Activated CD8-positive, alpha-beta T cell treated with anti-CD3 and anti-CD28 coated beads, Interleukin-2, amount 10 ng/mL, durations not matched to agents 7 days and 5 days (primary cell): ENCODE results near the gene FAM131B. TPM values are rescaled to one million over a fixed set of nuclear protein-coding genes. Genes with fewer than 3 reads are reported as not detected.

ENCODE experiments used
- ATAC-seq: fragments of 150-1000 bp; cut with Tn5 transposase; one replicate; pipeline ENCODE4 v1.10.0; 2021; ENCODE audit warnings: moderate library complexity
- CTCF ChIA-PET: fragments of 350-600 bp; sonication (Branson Sonifier 250); formaldehyde crosslinking; loops from one replicate; lab custom pipeline; 2021; ENCODE audit warnings: antibody characterized with exemption; lab: Charles Lee
- POLR2A ChIA-PET: fragments of 350-600 bp; sonication (Branson Sonifier 250); formaldehyde crosslinking; loops from one replicate; lab custom pipeline; 2021; ENCODE audit warnings: antibody characterized with exemption; lab: Charles Lee
- DNase-seq: peaks from one replicate; pipeline ENCODE4 v3.0.0-alpha.2; 2020
- H3K27ac Mint-ChIP-seq: one replicate; pipeline ENCODE4 v1.8.0; 2021; ENCODE audit warnings: mild to moderate bottlenecking, mixed read lengths
- H3K27me3 Mint-ChIP-seq: one replicate; pipeline ENCODE4 v1.8.0; 2021; ENCODE audit warnings: low read depth, mixed read lengths
- H3K36me3 Mint-ChIP-seq: one replicate; pipeline ENCODE4 v1.8.0; 2021; ENCODE audit warnings: low read depth, mixed read lengths
- H3K4me1 Mint-ChIP-seq: one replicate; pipeline ENCODE4 v1.8.0; 2021; ENCODE audit warnings: low read depth, mixed read lengths
- H3K4me3 Mint-ChIP-seq: one replicate; pipeline ENCODE4 v1.8.0; 2021; ENCODE audit warnings: mild to moderate bottlenecking, mixed read lengths
- H3K9me3 Mint-ChIP-seq: one replicate; pipeline ENCODE4 v1.8.0; 2022; ENCODE audit warnings: mixed read lengths; ENCODE audit not compliant: insufficient read depth
- total RNA-seq, 2 experiments: library from RNA; stranded (reverse); gene quantifications; one replicate each; pipeline ENCODE4 v1.2.3, GENCODE V29; 2021

FAM131B gene
- total RNA-seq, 2 experiments from 2014 or later = 2.2 to 2.4 TPM

- Mint-ChIP-seq H3K9me3 (no peaks in the 10 kb centered on the region), H3K27me3 (no peaks in the 10 kb centered on the region), H3K27ac (peak overlapping the region; percentile 9), H3K4me3 (no peak overlapping the region), H3K4me1 (peaks cover 24% of the 10 kb centered on the region), H3K36me3 (peaks cover 2% of the 10 kb centered on the region)
- POLR2A ChIA-PET = interaction anchor here (0.6 to 1.3 kb wide), 3 partner anchors 9 to 118 kb away, joined by 3 read pairs; partner anchors contain the start of gene GSTK1
- ATAC-seq = no peak
- no peak for DNase-seq
- CTCF ChIA-PET = interaction anchor here (1.1 to 2.9 kb wide), 4 partner anchors 26 to 141 kb away, joined by 3 to 40 read pairs (median 4); partner anchors contain the start of gene EPHA1
Observed at GRCh38 chr7:143381427-143382125, 19.1 kb upstream of the FAM131B start.

GRCh38 chr7:143380646-143381426 lies 18.3 kb upstream of the FAM131B start, which contains the start of gene ZYX:
TSS of gene ZYX (plus strand) at chr7:143381345. CDS start at chr7:143381572, 227 bp downstream.
- peak; percentile 80 for ATAC-seq
- Mint-ChIP-seq H3K9me3 (no peaks in the 10 kb centered on the region), H3K36me3 (peaks cover 2% of the 10 kb centered on the region), H3K4me3 (peak within 1 kb of the TSS; percentile 80), H3K4me1 (peaks cover 32% of the 10 kb centered on the region), H3K27ac (peak within 1 kb of the TSS; percentile 91), H3K27me3 (no peaks in the 10 kb centered on the region)
- peak; percentile 93 for DNase-seq
- ChIA-PET POLR2A (interaction anchor here (0.7 to 1.8 kb wide), 14 partner anchors 9 to 573 kb away, joined by 3 to 18 read pairs (median 4); partner anchors contain the start of gene GSTK1), CTCF (interaction anchor here (0.8 to 2.9 kb wide), 26 partner anchors 8 to 164 kb away, joined by 3 to 40 read pairs (median 6); partner anchors contain the start of genes CASP2 and EPHA1)

DNA sequence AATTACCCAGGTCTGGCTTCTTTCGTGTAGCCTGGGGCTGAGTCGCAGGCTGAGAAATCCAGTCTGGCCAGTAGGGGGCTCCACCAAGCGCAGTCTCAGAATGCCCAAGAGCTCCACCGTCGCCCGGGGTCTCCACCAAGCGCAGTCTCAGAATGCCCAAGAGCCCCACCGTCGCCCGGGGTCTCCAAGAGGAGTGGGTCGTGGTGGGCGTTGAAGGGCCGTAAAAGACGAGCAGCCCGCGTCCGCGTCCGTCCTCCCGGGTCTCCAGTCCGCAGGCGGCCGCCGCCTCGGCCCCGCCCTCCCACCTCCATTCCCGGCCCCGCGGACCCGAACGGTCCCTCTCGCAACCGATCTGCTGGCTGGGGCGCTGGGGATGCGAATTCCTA lies 17.7 kb upstream of the FAM131B start:
- Mint-ChIP-seq H3K36me3 (peaks cover 2% of the 10 kb centered on the region), H3K4me3 (peak overlapping the region; percentile 80), H3K4me1 (peaks cover 38% of the 10 kb centered on the region), H3K9me3 (no peaks in the 10 kb centered on the region), H3K27ac (peak overlapping the region; percentile 91), H3K27me3 (no peaks in the 10 kb centered on the region)
- ATAC-seq (peak; percentile 53), DNase-seq (peak; percentile 91)
- ChIA-PET POLR2A (interaction anchor here (0.7 to 1.8 kb wide), 16 partner anchors 8 to 573 kb away, joined by 3 to 18 read pairs (median 4); partner anchors contain the start of gene GSTK1), CTCF (interaction anchor here (0.6 to 2.9 kb wide), 27 partner anchors 8 to 164 kb away, joined by 3 to 40 read pairs (median 6); partner anchors contain the start of genes CASP2 and EPHA1)

- no peaks in the 10 kb centered on the region for H3K9me3 Mint-ChIP-seq
- peaks cover 43% of the 10 kb centered on the region for H3K4me1 Mint-ChIP-seq
- CTCF ChIA-PET = interaction anchor here (0.6 to 2.9 kb wide), 28 partner anchors 9 to 163 kb away, joined by 3 to 40 read pairs (median 6); partner anchors contain the start of genes CASP2 and EPHA1
- H3K27ac Mint-ChIP-seq = peak overlapping the region; percentile 91
- peak; percentile 51 for DNase-seq
- H3K27me3 Mint-ChIP-seq = no peaks in the 10 kb centered on the region
- peak; percentile 6 for ATAC-seq
- H3K36me3 Mint-ChIP-seq = peaks cover 2% of the 10 kb centered on the region
- H3K4me3 Mint-ChIP-seq = peak overlapping the region; percentile 80
- POLR2A ChIA-PET = interaction anchor here (0.6 to 2.0 kb wide), 16 partner anchors 8 to 572 kb away, joined by 3 to 18 read pairs (median 3); partner anchors contain the start of gene GSTK1
Observed at GRCh38 chr7:143379611-143380259, 17.2 kb upstream of the FAM131B start.

DNA sequence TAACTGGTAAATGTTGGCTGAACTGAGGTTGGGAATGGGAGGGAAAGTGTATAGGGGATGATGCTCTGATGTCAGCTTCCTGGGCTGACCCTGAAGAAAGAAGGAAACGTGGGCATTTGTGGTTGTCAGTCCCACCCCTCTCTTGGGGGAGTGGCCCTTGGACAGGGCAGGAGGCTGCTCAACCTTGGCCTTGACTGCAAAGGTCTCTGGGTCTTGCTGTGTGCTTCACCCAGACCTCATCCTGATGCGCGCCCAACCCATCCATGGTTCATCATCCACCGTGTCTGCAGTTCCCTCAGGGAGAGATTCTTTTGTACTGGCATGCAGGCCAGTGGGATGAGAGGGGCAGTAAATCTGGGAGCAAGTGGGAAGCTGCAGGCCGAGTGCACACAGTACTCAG lies 13.9 kb upstream of the FAM131B start:
- Mint-ChIP-seq H3K27ac (peak overlapping the region; percentile 95), H3K4me3 (peak overlapping the region; percentile 9), H3K9me3 (no peaks in the 10 kb centered on the region), H3K4me1 (peaks cover 71% of the 10 kb centered on the region), H3K27me3 (no peaks in the 10 kb centered on the region), H3K36me3 (peaks cover 2% of the 10 kb centered on the region)
- ChIA-PET POLR2A (interaction anchor here (1.1 to 1.7 kb wide), 2 partner anchors 11 to 113 kb away, joined by 3 to 8 read pairs; partner anchors contain the start of gene GSTK1), CTCF (interaction anchor here (1.0 to 2.4 kb wide), 7 partner anchors 11 to 136 kb away, joined by 3 to 26 read pairs (median 6); partner anchors contain the start of gene EPHA1)
- DNase-seq = no peak
- ATAC-seq = no peak

DNA sequence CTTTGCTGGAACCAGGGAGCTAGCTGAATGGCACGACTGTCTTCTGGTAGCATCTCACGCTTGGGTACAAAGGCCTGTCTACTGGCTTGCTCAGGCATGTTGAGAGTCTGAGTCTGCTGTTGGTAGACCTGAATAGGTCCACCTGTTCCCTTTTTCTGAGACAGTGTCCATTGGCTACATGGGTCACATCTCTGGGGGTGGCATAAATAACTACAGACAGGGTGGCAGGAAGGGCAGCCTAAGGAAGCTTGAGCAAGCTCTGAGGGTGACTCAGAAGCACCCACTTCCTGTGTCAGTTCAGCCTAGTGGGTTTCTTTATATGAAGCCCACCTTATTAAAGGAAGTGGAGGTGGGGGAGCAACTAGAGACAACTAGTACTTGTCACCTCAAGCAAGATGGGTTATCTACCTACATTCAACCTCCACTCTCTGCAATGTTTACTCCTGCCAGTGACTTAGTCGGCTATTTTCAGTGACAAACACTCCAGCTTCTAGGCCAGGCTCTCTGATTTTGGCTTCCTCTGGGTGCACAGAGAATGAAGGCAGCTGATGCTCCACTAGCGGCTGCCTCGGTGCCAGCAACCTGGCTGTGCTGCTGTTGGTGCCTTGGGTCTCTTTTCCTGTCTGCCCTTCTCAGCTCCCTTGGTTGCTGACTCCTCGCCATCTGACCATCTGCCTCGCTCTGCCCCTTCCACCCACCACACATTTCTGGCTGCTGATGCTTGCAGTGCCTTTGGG lies 13.0 kb upstream of the FAM131B start:
- ChIA-PET POLR2A (interaction anchor here (0.6 to 1.8 kb wide), 11 partner anchors 9 to 115 kb away, joined by 3 to 10 read pairs (median 3); partner anchors contain the start of genes CASP2, FAM131B and GSTK1), CTCF (interaction anchor here (0.7 to 2.4 kb wide), 12 partner anchors 9 to 135 kb away, joined by 3 to 26 read pairs (median 4); partner anchors contain the start of genes EPHA1 and GSTK1)
- Mint-ChIP-seq H3K9me3 (no peaks in the 10 kb centered on the region), H3K27me3 (no peaks in the 10 kb centered on the region), H3K4me3 (peak overlapping the region; percentile 48), H3K36me3 (peaks cover 2% of the 10 kb centered on the region), H3K27ac (peak overlapping the region; percentile 95), H3K4me1 (peaks cover 74% of the 10 kb centered on the region)
- DNase-seq (peak; percentile 69), ATAC-seq (peak; percentile 63)

- Mint-ChIP-seq H3K27me3 (no peaks in the 10 kb centered on the region), H3K27ac (peak overlapping the region; percentile 95), H3K9me3 (no peaks in the 10 kb centered on the region), H3K4me3 (no peak overlapping the region), H3K36me3 (peaks cover 2% of the 10 kb centered on the region), H3K4me1 (peaks cover 74% of the 10 kb centered on the region)
- POLR2A ChIA-PET = interaction anchor here (1.2 to 1.8 kb wide), 5 partner anchors 10 to 87 kb away, joined by 3 to 10 read pairs (median 6); partner anchors contain the start of genes CASP2 and FAM131B
- CTCF ChIA-PET = interaction anchor here (1.2 to 2.4 kb wide), 7 partner anchors 10 to 134 kb away, joined by 3 to 26 read pairs (median 5); partner anchors contain the start of gene GSTK1
- no peak for ATAC-seq
- no peak for DNase-seq
Observed at GRCh38 chr7:143374561-143374960, 12.0 kb upstream of the FAM131B start.

- no peaks in the 10 kb centered on the region for H3K9me3 Mint-ChIP-seq
- ChIA-PET CTCF (interaction anchor here (1.4 to 2.9 kb wide), 6 partner anchors 11 to 132 kb away, joined by 3 to 21 read pairs (median 8); no protein-coding TSS in a partner anchor), POLR2A (no interaction called here)
- H3K27ac Mint-ChIP-seq = peak overlapping the region; percentile 95
- H3K4me3 Mint-ChIP-seq = no peak overlapping the region
- peaks cover 2% of the 10 kb centered on the region for H3K36me3 Mint-ChIP-seq
- H3K4me1 Mint-ChIP-seq = peaks cover 62% of the 10 kb centered on the region
- ATAC-seq (no peak), DNase-seq (no peak)
- H3K27me3 Mint-ChIP-seq = no peaks in the 10 kb centered on the region
Observed at GRCh38 chr7:143373255-143373794, 10.8 kb upstream of the FAM131B start.

GRCh38 chr7:143372070-143372469 lies 9.6 kb upstream of the FAM131B start:
- POLR2A ChIA-PET = interaction anchor here (0.6 to 1.4 kb wide), 2 partner anchors 8 to 71 kb away, joined by 3 to 6 read pairs; no protein-coding TSS in a partner anchor
- H3K4me1 Mint-ChIP-seq = peaks cover 54% of the 10 kb centered on the region
- H3K4me3 Mint-ChIP-seq = no peak overlapping the region
- no peaks in the 10 kb centered on the region for H3K36me3 Mint-ChIP-seq
- ATAC-seq = peak; percentile 28
- DNase-seq = peak; percentile 60
- CTCF ChIA-PET = interaction anchor here (0.7 to 2.9 kb wide), 20 partner anchors 10 to 157 kb away, joined by 3 to 21 read pairs (median 5); partner anchors contain the start of genes FAM131B and GSTK1
- H3K27ac Mint-ChIP-seq = peak overlapping the region; percentile 75
- H3K9me3 Mint-ChIP-seq = no peaks in the 10 kb centered on the region
- H3K27me3 Mint-ChIP-seq = no peaks in the 10 kb centered on the region
